GM23338 (cell line): ENCODE results near the gene FLT1. TPM values are rescaled to one million over a fixed set of nuclear protein-coding genes. Genes with fewer than 3 reads are reported as not detected.

Experiments
- ATAC-seq: fragments of 200-7000 bp; cut with Tn5 transposase; 3 replicates; pipeline ENCODE4 v1.9.1; 2020
- DNase-seq: peaks from one replicate; pipeline ENCODE4 v3.0.0-alpha.2; 2015; ENCODE audit warnings: low spot score
- H2AFZ ChIP-seq: fragments of 200-600 bp; sonication (generic); 2 replicates; pipeline ENCODE4 v1.8.0; 2016; ENCODE audit warnings: antibody characterized with exemption, mild to moderate bottlenecking, moderate library complexity
- H3F3A ChIP-seq: fragments of 200-600 bp; sonication (generic); replicated peaks from 2 replicates; pipeline ENCODE4 v1.8.0; 2017; ENCODE audit warnings: antibody characterized with exemption, mixed run types, low read depth
- H3K27ac ChIP-seq: fragments of 200-600 bp; sonication (generic); 2 replicates; pipeline ENCODE4 v1.6.1; 2016; ENCODE audit warnings: low read depth
- H3K27me3 ChIP-seq: fragments of 200-600 bp; sonication (generic); 2 replicates; pipeline ENCODE4 v1.8.0; 2016; ENCODE audit warnings: mild to moderate bottlenecking, mixed run types, moderate library complexity; ENCODE audit not compliant: insufficient read depth
- H3K36me3 ChIP-seq: fragments of 200-600 bp; sonication (generic); 2 replicates; pipeline ENCODE4 v1.8.0; 2016; ENCODE audit warnings: mild to moderate bottlenecking; ENCODE audit not compliant: insufficient read depth
- H3K4me1 ChIP-seq: fragments of 200-600 bp; sonication (generic); 2 replicates; pipeline ENCODE4 v1.8.0; 2016; ENCODE audit warnings: mild to moderate bottlenecking, moderate library complexity; ENCODE audit not compliant: insufficient read depth
- H3K4me2 ChIP-seq: fragments of 200-600 bp; sonication (generic); 2 replicates; pipeline ENCODE4 v1.7.1; 2017; ENCODE audit warnings: mixed run types
- H3K4me3 ChIP-seq: fragments of 200-600 bp; sonication (generic); 2 replicates; pipeline ENCODE4 v1.6.1; 2016; ENCODE audit warnings: mixed run types
- H3K79me2 ChIP-seq: fragments of 200-600 bp; sonication (generic); replicated peaks from 2 replicates; pipeline ENCODE4 v1.8.0; 2017; ENCODE audit warnings: mild to moderate bottlenecking; ENCODE audit not compliant: insufficient read depth
- H3K9me2 ChIP-seq: fragments of 200-600 bp; sonication (generic); 2 replicates; pipeline ENCODE4 v1.8.0; 2017; ENCODE audit not compliant: insufficient read depth
- H4K20me1 ChIP-seq: fragments of 200-600 bp; sonication (generic); replicated peaks from 2 replicates; pipeline ENCODE4 v1.8.0; 2017; ENCODE audit warnings: mild to moderate bottlenecking; ENCODE audit not compliant: insufficient read depth
- H3K27ac Mint-ChIP-seq: 2 replicates; pipeline ENCODE4 v1.8.0; 2020; ENCODE audit warnings: inconsistent platforms, mild to moderate bottlenecking, moderate library complexity, mixed read lengths
- H3K27me3 Mint-ChIP-seq: 3 replicates; pipeline ENCODE4 v1.8.0; 2022; ENCODE audit warnings: low read depth, mild to moderate bottlenecking, moderate library complexity, mixed read lengths, inconsistent platforms; ENCODE audit not compliant: insufficient read depth, poor library complexity
- H3K36me3 Mint-ChIP-seq: 3 replicates; pipeline ENCODE4 v1.8.0; 2021; ENCODE audit warnings: low read depth, mild to moderate bottlenecking, inconsistent platforms, moderate library complexity, mixed read lengths
- H3K4me1 Mint-ChIP-seq: 3 replicates; pipeline ENCODE4 v1.8.0; 2020; ENCODE audit warnings: mild to moderate bottlenecking, inconsistent platforms, mixed read lengths
- H3K4me3 Mint-ChIP-seq: 3 replicates; pipeline ENCODE4 v1.8.0; 2021; ENCODE audit warnings: moderate library complexity, mild to moderate bottlenecking, inconsistent platforms, mixed read lengths
- H3K9me3 Mint-ChIP-seq: 3 replicates; pipeline ENCODE4 v1.8.0; 2020; ENCODE audit warnings: moderate library complexity, mild to moderate bottlenecking, inconsistent platforms, mixed read lengths
- CREB1 ChIP-seq: fragments of 250-450 bp; sonication (Bioruptor Pico); IDR thresholded peaks from 2 replicates; pipeline ENCODE4 v1.5.0; 2020; ENCODE audit warnings: low read depth, mild to moderate bottlenecking, moderate library complexity
- CTCF ChIP-seq, 2 experiments: fragments of 200-600 bp in 1 of 2; sonication (generic) in 1 of 2; conservative IDR thresholded peaks; 2 replicates each; pipeline versions ENCODE4 v1.5.1 to v1.6.1; 2016 to 2017; ENCODE audit warnings: antibody characterized with exemption in 2 of 2, low read depth in 2 of 2, mild to moderate bottlenecking in 2 of 2, moderate library complexity in 1 of 2
- EZH2 ChIP-seq: fragments of 200-600 bp; sonication (generic); IDR thresholded peaks from one replicate; pipeline ENCODE4 v1.8.0; 2017; ENCODE audit warnings: antibody characterized with exemption, mild to moderate bottlenecking, low read depth; ENCODE audit not compliant: unreplicated experiment
- EZH2phosphoT487 ChIP-seq: fragments of 200-600 bp; sonication (generic); IDR thresholded peaks from one replicate; pipeline ENCODE4 v1.8.1; 2018; ENCODE audit warnings: antibody characterized with exemption; ENCODE audit not compliant: unreplicated experiment
- JUNB ChIP-seq: IDR thresholded peaks from one replicate; pipeline ENCODE4 v1.6.1; 2016; ENCODE audit warnings: antibody characterized with exemption; ENCODE audit not compliant: unreplicated experiment
- NANOG ChIP-seq: IDR thresholded peaks from 2 replicates; pipeline ENCODE4 v1.6.1; 2016; ENCODE audit warnings: antibody characterized with exemption, borderline replicate concordance
- POLR2AphosphoS5 ChIP-seq: IDR thresholded peaks from 2 replicates; pipeline ENCODE4 v1.6.1; 2016; ENCODE audit warnings: antibody characterized with exemption, low read depth
- STAT1 ChIP-seq: IDR thresholded peaks from one replicate; pipeline ENCODE4 v1.6.1; 2016; ENCODE audit warnings: antibody characterized with exemption; ENCODE audit not compliant: unreplicated experiment
- ZNF114 ChIP-seq: fragments of 250-450 bp; sonication (Bioruptor Pico); IDR thresholded peaks from 2 replicates; pipeline ENCODE4 v1.5.0; 2020; ENCODE audit warnings: mild to moderate bottlenecking, moderate library complexity
- polyA plus RNA-seq: library from polyadenylated mRNA; unstranded; fragments of >200 nt; fragmentation: Nextera tagmentation; extraction: Ambion mirVana; gene quantifications from 2 replicates; pipeline ENCODE4 v1.2.1, GENCODE V29; 2016
- total RNA-seq: library from RNA; depleted of rRNA; stranded (reverse); fragments of >200 nt; shearing (Covaris generic); gene quantifications from 2 replicates; pipeline ENCODE4 v1.2.3, GENCODE V29; 2014
- TF ChIP-seq, protein P1 (sequence below): IDR thresholded peaks from one replicate; pipeline ENCODE4 v1.6.1; 2018; ENCODE audit warnings: antibody characterized with exemption; ENCODE audit not compliant: unreplicated experiment

The FLT1 gene
- total and polyA plus RNA-seq, 2 experiments from 2014 or later = 26.8 to 116 TPM

DNA sequence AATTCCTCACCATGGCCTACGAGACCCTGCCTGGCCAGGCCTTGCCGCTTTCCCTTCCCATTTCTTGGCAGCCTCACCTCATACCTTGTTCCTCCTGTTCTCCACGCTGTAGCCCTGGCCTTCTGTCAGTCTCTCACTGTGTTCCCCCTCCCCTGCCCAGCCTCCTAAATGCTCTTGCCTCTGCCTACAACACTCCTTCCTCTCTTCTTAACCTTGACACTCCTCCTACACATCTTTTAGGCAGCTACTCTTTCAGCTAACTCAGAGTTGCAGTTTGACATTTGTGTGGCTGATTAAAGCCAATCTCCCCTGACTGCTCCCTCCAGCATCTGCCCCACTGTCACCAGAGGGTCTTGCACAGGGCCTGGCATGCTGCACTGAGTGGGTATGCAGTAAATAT is 150.8 kb downstream of the FLT1 start (continued):
- TF ChIP-seq, protein P1, sequence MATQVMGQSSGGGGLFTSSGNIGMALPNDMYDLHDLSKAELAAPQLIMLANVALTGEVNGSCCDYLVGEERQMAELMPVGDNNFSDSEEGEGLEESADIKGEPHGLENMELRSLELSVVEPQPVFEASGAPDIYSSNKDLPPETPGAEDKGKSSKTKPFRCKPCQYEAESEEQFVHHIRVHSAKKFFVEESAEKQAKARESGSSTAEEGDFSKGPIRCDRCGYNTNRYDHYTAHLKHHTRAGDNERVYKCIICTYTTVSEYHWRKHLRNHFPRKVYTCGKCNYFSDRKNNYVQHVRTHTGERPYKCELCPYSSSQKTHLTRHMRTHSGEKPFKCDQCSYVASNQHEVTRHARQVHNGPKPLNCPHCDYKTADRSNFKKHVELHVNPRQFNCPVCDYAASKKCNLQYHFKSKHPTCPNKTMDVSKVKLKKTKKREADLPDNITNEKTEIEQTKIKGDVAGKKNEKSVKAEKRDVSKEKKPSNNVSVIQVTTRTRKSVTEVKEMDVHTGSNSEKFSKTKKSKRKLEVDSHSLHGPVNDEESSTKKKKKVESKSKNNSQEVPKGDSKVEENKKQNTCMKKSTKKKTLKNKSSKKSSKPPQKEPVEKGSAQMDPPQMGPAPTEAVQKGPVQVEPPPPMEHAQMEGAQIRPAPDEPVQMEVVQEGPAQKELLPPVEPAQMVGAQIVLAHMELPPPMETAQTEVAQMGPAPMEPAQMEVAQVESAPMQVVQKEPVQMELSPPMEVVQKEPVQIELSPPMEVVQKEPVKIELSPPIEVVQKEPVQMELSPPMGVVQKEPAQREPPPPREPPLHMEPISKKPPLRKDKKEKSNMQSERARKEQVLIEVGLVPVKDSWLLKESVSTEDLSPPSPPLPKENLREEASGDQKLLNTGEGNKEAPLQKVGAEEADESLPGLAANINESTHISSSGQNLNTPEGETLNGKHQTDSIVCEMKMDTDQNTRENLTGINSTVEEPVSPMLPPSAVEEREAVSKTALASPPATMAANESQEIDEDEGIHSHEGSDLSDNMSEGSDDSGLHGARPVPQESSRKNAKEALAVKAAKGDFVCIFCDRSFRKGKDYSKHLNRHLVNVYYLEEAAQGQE = no peak
- TF ChIP-seq CREB1 (CRISPR knock-in tag) = no peak
- no peak for TF ChIP-seq EZH2
- no peak for TF ChIP-seq ZNF114 (CRISPR knock-in tag)

DNA sequence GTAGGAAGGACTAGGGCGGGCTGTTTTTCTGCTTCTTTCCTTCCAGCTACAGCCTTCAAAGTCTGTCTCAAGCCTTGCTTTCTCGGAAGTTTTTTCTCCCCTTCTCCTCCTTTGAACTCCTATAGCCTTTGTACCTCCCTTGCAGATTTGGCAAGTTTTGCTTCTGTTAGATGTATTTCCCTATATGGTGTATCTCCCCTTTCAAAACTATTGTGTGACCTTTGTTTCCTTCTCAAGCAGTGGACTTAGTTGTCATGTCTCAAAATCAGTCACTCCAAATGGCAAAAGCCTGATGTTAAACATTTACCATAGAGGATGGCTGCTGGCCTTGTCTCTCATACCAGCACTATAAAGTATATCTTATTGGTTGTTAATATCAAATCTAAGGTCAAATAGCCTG is 152.7 kb downstream of the FLT1 start:
- Mint-ChIP-seq H3K27me3 (peaks cover 7% of the 10 kb centered on the region), H3K36me3 (peaks cover 32% of the 10 kb centered on the region), H3K4me3 (no peak overlapping the region), H3K27ac (no peak overlapping the region), H3K4me1 (peaks cover 9% of the 10 kb centered on the region), H3K9me3 (no peaks in the 10 kb centered on the region)
- H3K4me3 ChIP-seq = no peak overlapping the region
- peaks cover 31% of the 10 kb centered on the region; the same call in 1 of the 2 replicates for H3K36me3 ChIP-seq
- peak overlapping the region; percentile 57; the same call in 1 of the 2 replicates for H3K27ac ChIP-seq
- ATAC-seq = no peak
- DNase-seq = no peak
- H2AFZ ChIP-seq = no peak overlapping the region
- no peak overlapping the region for H3K4me2 ChIP-seq
- no peaks in the 10 kb centered on the region for H3K27me3 ChIP-seq
- no peaks in the 10 kb centered on the region for H3F3A ChIP-seq
- 0 out of 2 replicates have a peak, but pooled peaks cover 8% of the 10 kb centered on the region for H3K4me1 ChIP-seq
- no peaks in the 10 kb centered on the region for H3K9me2 ChIP-seq
- no peaks in the 10 kb centered on the region; the same call in 1 of the 2 replicates for H4K20me1 ChIP-seq
- no peaks in the 10 kb centered on the region for H3K79me2 ChIP-seq
- TF ChIP-seq EZH2 (no peak), STAT1 (no peak), CREB1 (CRISPR knock-in tag) (no peak), JUNB (no peak), CTCF (conservative IDR thresholded peaks at IDR 0.05; ENCODE audit: low read depth in 2 of 2) (no peak), POLR2AphosphoS5 (no peak), EZH2phosphoT487 (no peak), NANOG (no peak)
- TF ChIP-seq, protein P1 = no peak
